Spinal cord (tissue), 10 donors: ENCODE data around the gene TTC39A. TPM values are rescaled to one million over a fixed set of nuclear protein-coding genes. Genes with fewer than 3 reads are reported as not detected.

ENCODE experiments used
- DNase-seq, 6 donors: peaks; one replicate each; pipeline versions ENCODE4 v3.0.0 to v3.0.0-alpha.2; 2013 to 2015; ENCODE audit warnings: low spot score in 6 of 6, low read depth in 4 of 6
- H3K27ac ChIP-seq: one replicate; pipeline ENCODE4 v1.5.1; 2013; ENCODE audit warnings: low read depth, low read length, control low read depth
- H3K27me3 ChIP-seq: one replicate; pipeline ENCODE4 v1.6.1; 2013; ENCODE audit warnings: low read length; ENCODE audit not compliant: control insufficient read depth, insufficient read depth
- H3K36me3 ChIP-seq: one replicate; pipeline ENCODE4 v1.6.1; 2013; ENCODE audit warnings: low read length; ENCODE audit not compliant: control insufficient read depth, insufficient read depth
- H3K4me1 ChIP-seq: one replicate; pipeline ENCODE4 v1.6.1; 2013; ENCODE audit warnings: low read length; ENCODE audit not compliant: control insufficient read depth, insufficient read depth
- H3K4me3 ChIP-seq: one replicate; pipeline ENCODE4 v1.5.1; 2013; ENCODE audit warnings: low read depth, low read length, control low read depth
- H3K9me3 ChIP-seq: one replicate; pipeline ENCODE4 v1.6.1; 2013; ENCODE audit warnings: low read length; ENCODE audit not compliant: control insufficient read depth, insufficient read depth
- WGBS: methylation state at CpG from one replicate; pipeline ENCODE4 v1.1.5; 2013; ENCODE audit warnings: missing lambda C conversion rate; ENCODE audit not compliant: insufficient coverage; 5-methylcytosine and 5-hydroxymethylcytosine counted together
- polyA plus RNA-seq, 2 donors: library from polyadenylated mRNA; unstranded; fragments of 120-200 nt; gene quantifications; one replicate each; pipeline ENCODE4 v1.2.1, GENCODE V29; 2013; ENCODE audit not compliant: insufficient read length in 2 of 2
- total RNA-seq, 2 donors: library from RNA; depleted of rRNA in 1 of 2; stranded (reverse); fragments of 120-200 nt in 1 of 2; fragments of >200 nt in 1 of 2; gene quantifications; one replicate each; pipeline versions ENCODE4 v1.2.3 to v1.2.4, GENCODE V29; 2013 to 2014
- donor health status: healthy.

Gene TTC39A
- total and polyA plus RNA-seq, 4 donors = 3.3 to 15.1 (median 11.5) TPM

DNA sequence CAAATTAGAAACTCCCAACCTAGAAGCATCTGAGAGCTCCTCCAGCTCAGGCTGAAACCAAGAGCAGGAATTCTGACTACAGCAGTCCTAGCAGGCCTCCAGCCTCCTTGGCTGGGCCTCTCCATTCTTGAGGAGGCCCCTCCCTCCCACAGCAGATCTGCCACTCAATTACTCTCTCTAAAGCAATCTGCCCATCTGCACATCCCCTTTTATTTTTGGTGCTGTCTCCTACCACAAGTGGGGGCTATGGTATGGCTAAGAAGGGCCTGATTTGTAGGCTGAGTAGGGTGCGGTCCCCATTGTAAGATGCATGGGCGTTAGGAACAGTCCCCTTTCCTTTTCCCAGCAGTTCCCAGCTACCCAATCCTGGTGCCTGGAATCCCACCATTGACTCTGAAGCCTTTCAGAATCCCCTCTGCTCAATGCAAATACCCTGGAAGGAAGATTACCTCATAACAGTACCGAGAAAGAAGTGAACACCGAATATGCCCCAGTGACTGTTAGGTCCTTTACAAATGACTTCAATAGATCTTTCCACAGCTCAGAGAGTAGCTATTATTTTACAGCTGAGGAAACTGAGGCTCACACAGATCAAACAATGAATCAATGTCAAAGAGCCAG lies 11.6 kb upstream of the TTC39A start:
- no peaks in the 10 kb centered on the region for H3K36me3 ChIP-seq
- no peak overlapping the region for H3K27ac ChIP-seq
- H3K4me3 ChIP-seq = no peak overlapping the region
- H3K27me3 ChIP-seq = peaks cover 42% of the 10 kb centered on the region
- H3K4me1 ChIP-seq = peaks cover 7% of the 10 kb centered on the region
- WGBS = 80% methylated on average over 1 of the region's 4 CpGs
- H3K9me3 ChIP-seq = no peaks in the 10 kb centered on the region
- DNase-seq = no peak

DNA sequence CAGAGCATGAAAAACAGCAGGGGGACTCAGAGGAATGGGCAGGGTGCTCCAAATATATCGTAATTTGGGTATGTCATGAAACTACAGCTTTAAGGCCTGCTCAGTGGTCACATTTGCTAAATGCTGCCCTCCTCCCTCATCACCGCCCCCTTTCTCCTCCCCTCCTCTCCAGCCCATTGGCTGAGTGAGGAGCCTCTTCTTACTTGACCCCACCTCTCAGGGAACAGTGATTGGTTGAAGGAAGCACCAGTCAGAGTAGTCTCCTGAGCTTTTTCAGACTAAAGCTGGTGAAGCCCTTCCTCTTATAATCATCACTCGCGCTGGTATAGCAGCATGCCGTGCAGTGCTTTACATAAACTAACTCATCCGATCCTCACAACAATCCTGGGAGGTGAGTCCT lies 10.0 kb upstream of the TTC39A start:
- no peak for DNase-seq
- H3K9me3 ChIP-seq = no peaks in the 10 kb centered on the region
- no peak overlapping the region for H3K27ac ChIP-seq
- peaks cover 7% of the 10 kb centered on the region for H3K4me1 ChIP-seq
- H3K36me3 ChIP-seq = no peaks in the 10 kb centered on the region
- peaks cover 30% of the 10 kb centered on the region for H3K27me3 ChIP-seq
- 88% methylated on average over 1 of the region's 6 CpGs for WGBS
- H3K4me3 ChIP-seq = no peak overlapping the region

DNA sequence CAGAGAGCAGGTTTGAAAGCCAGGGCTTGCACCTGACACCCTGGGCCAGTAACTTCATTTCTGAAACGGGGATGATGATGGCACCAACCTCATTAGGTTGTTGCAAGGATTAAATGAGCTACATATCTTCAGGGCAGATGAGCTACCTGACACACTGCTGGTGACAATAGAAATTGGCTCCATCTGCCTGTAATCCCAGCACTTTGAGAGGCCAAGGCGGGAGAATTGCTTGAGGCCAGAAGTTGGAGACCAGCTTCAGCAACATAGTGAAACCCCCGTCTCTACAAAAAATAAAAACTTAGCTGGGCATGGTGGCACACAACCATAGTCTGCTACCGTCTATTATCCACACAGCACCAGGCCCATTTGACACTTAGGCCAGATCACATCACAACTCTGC lies 6.3 kb upstream of the TTC39A start:
- H3K27ac ChIP-seq = no peak overlapping the region
- no peaks in the 10 kb centered on the region for H3K27me3 ChIP-seq
- no peaks in the 10 kb centered on the region for H3K9me3 ChIP-seq
- 86% methylated on average over 4 of the region's 4 CpGs for WGBS
- no peaks in the 10 kb centered on the region for H3K4me1 ChIP-seq
- DNase-seq = no peak
- H3K4me3 ChIP-seq = no peak overlapping the region
- H3K36me3 ChIP-seq = no peaks in the 10 kb centered on the region

DNA sequence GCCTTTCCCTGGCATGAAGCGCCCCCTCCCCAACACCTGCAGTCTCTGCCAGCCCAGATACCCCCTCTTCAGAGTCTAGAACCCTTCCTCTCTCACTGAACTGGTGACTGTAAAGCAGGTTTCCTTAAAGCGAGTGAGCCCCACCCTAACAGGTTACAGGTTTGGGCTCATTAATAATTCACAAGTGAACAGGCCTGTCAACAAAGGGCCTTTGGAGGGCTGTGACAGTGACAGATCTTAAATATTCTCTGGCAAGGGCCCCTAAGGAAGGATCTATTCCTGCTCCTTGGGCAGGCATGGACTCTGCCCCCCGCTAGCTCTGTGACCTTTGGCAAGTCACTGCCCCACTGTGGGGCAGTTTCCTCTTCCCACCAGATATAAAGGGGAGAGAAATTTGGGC lies 5.6 kb upstream of the TTC39A start:
- DNase-seq = no peak
- Histone ChIP-seq H3K4me3 (no peak overlapping the region), H3K4me1 (peaks cover 6% of the 10 kb centered on the region), H3K36me3 (no peaks in the 10 kb centered on the region), H3K27ac (no peak overlapping the region), H3K9me3 (no peaks in the 10 kb centered on the region), H3K27me3 (peaks cover 1% of the 10 kb centered on the region)
- WGBS = 80% methylated on average over 2 of the region's 3 CpGs

DNA sequence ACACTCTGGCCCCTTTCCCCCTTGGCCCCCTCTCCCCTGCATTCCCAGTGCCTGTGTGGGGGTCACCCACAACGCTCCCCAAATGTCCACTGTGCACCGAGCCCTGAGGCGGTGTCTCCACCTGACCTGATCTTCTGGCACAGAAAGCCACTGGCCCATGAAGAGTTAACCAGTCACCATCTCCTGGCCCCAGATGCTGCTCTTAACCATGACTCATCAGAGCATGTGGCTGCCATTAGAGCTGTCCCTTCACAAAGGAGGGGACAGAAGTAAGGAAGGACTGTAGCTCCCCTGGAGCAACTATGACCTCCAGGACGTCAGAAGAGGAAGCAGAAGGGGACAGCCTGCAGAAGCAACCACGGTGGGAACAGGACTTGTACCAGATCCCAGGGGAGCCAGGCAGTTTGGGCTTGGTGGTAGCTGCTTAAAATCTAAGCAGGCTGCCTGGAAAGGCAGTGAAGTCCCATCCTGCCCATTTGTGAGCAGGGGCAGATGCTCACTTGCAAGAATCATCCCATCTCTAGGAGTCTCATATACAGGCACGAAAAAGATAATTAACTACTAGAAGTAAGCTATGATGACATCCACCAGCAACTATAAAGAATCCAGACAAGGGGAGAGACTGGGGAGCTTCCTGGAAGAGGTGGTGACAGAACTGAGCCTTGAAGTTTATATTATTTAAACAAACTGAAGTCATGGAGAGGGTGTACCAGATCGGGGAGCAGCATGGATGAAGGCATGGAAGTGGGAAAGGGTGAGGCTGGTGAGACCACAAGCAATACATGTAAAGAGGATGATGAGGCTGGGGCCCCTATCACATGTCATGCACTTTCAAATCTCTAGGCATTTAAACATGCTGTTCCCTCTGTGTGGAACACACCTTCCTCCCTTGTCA lies 1.1 kb upstream of the TTC39A start:
- H3K27ac ChIP-seq = no peak overlapping the region
- H3K4me3 ChIP-seq = no peak overlapping the region
- H3K27me3 ChIP-seq = peaks cover 11% of the 10 kb centered on the region
- H3K9me3 ChIP-seq = no peaks in the 10 kb centered on the region
- peaks cover 19% of the 10 kb centered on the region for H3K4me1 ChIP-seq
- WGBS = 52% methylated on average over 6 of the region's 7 CpGs
- H3K36me3 ChIP-seq = no peaks in the 10 kb centered on the region
- peak in 2 of 6 donors; percentile 11 to 30 for DNase-seq

DNA sequence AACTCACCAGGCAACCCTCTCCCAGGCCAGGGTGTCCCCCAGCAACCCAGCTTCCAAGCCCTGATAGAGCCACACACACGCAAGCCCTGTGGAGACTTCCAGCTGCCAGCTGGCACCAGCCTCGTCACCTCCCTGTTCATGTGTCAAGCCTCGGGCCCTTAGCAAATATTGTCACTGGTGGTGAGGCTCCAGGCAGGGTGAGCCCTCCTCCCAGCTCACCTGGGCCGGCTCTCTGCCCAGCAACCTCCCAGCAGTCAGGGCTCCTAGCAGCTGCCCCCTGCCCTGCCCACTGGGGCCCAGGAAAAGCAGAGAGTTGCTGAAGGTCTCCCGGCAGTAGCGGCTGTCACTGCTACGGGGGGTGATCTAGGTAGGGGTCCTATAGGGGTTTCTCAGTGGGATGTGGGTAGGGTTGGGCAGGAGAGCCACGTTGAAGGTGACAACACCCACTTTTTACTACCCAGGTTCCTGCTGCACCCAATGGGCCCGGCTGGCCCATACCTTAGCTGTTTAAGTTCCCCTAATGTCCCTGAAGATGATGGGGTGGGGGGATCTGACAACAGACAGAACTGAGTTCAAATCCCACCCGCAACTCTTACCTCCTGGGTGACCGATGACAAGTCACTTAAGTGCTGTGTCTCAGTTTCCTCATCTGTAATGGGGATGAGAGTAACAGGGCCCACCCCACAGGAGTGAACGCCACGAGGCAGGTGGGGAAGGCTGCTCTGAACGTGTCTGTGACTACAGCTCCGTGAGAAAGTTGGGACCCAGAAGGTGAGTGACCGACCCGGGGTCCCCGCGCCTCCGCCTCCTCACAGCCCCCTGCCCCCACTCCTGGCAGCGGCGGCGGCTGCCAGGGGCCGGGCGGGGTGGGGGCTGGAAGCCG lies 678 bp downstream of the TTC39A start:
- Histone ChIP-seq H3K27me3 (peaks cover 11% of the 10 kb centered on the region), H3K4me1 (peaks cover 19% of the 10 kb centered on the region), H3K4me3 (no peak overlapping the region), H3K9me3 (no peaks in the 10 kb centered on the region), H3K27ac (no peak overlapping the region), H3K36me3 (no peaks in the 10 kb centered on the region)
- DNase-seq = no peak
- 21% methylated on average over 23 of the region's 26 CpGs for WGBS

DNA sequence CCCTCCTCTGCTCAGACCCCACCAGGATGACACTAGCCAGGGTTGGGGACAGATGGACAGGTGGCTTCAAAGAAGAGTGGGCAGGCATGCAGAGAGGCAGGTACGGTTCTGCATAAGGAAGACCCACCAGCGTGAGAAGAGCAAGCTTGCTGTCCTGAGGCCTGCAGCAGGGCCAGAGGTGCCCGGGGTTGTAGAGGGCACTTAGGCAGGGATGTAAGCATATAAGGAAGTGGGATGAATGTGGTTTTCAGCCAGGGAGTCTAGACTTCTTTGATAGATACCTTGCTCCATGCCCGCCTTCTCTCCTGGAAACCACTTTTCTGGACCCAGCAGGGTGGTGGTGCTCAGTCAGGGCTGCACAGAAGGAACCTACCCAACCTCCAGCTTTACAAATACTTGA lies 1.4 kb downstream of the TTC39A start:
- Histone ChIP-seq H3K9me3 (no peaks in the 10 kb centered on the region), H3K36me3 (no peaks in the 10 kb centered on the region), H3K27ac (no peak overlapping the region), H3K27me3 (peaks cover 11% of the 10 kb centered on the region), H3K4me3 (no peak overlapping the region), H3K4me1 (peaks cover 19% of the 10 kb centered on the region)
- no peak for DNase-seq
- 96% methylated on average over 3 of the region's 4 CpGs for WGBS

DNA sequence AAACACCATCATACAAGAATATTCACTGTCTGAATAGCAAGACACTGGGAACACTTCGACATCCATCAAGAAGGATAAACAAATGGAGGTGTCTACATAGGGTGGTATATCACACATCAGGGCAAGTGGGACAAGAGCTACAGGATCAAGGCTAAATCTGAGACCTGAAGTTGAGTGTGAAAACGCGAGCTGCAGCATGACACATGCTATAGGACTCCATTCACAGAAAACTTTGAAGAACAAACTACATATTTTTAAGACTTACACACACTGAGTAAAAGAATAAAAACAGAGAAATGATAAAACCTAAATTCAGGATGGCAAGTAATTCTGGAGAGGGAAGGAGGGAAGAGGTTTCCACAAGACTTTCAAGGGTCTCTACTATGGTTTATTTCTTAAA lies 2.1 kb downstream of the TTC39A start:
- Histone ChIP-seq H3K9me3 (no peaks in the 10 kb centered on the region), H3K27ac (no peak overlapping the region), H3K36me3 (no peaks in the 10 kb centered on the region), H3K4me1 (peaks cover 19% of the 10 kb centered on the region), H3K27me3 (peaks cover 11% of the 10 kb centered on the region), H3K4me3 (no peak overlapping the region)
- DNase-seq = no peak
- WGBS = no CpG with 5 or more reads among the region's 3 CpGs

DNA sequence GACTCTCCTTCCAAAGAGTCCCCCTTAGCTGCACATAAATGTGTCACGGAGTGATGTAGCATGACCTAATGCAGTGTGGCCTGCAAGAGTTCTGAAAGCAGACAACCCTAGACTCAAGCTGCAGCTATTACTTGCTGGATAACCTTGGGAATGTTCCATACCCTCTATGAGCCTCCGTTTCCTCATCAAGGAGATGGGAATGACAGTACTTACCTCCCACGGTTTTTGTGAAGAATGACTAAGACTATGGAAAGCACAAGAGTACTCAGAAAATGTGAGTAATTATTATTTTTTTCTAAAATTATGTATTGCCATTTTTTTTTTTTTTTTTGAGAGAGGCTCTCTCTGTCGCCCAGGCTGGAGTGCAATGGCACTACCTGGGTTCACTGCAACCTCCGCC lies 3.0 kb downstream of the TTC39A start:
- DNase-seq = no peak
- Histone ChIP-seq H3K9me3 (no peaks in the 10 kb centered on the region), H3K4me1 (peaks cover 19% of the 10 kb centered on the region), H3K4me3 (no peak overlapping the region), H3K27me3 (peaks cover 11% of the 10 kb centered on the region), H3K36me3 (no peaks in the 10 kb centered on the region), H3K27ac (no peak overlapping the region)
- 97% methylated on average over 3 of the region's 5 CpGs for WGBS
